ENCODE results near the gene ID4. TPM values are rescaled to one million over a fixed set of nuclear protein-coding genes. Genes with fewer than 3 reads are reported as not detected.

The ID4 gene
- total RNA-seq, 3 donors from 2014 or later (not counting 1 experiment from before 2014, with no cell fraction given): not detected

- no peak overlapping the region for H3K4me3 Mint-ChIP-seq
- TF ChIP-seq CTCF (IDR thresholded peaks at IDR 0.05): no peak
- peaks cover under 1% of the 10 kb centered on the region for H3K36me3 Mint-ChIP-seq
- H3K27ac Mint-ChIP-seq: no peak overlapping the region
- DNase-seq: no peak
- Histone ChIP-seq H3K27me3 (ENCODE audit: control insufficient read depth, insufficient read depth, low read length) (peaks cover 4% of the 10 kb centered on the region), H3K36me3 (ENCODE audit: control insufficient read depth, insufficient read depth, low read length) (no peaks in the 10 kb centered on the region), H3K4me3 (ENCODE audit: low read length) (no peak overlapping the region), H3K4me1 (ENCODE audit: control insufficient read depth, insufficient read depth, low read length) (no peaks in the 10 kb centered on the region), H3K9me3 (ENCODE audit: control insufficient read depth, insufficient read depth, low read length) (no peaks in the 10 kb centered on the region), H3K27ac (ENCODE audit: low read length) (no peak overlapping the region)
- ATAC-seq: no peak
- H3K27me3 Mint-ChIP-seq (ENCODE audit: low read depth in 2 of 2): peaks cover 0 to 6% of the 10 kb centered on the region in 2 donors
- 79% methylated on average over 2 of the region's 2 CpGs for WGBS (ENCODE audit: insufficient coverage)
- no peaks in the 10 kb centered on the region for H3K4me1 Mint-ChIP-seq
- intact Hi-C loops (cut with micrococcal nuclease): no loop called here
- H3K9me3 Mint-ChIP-seq: no peaks in the 10 kb centered on the region
Measured at GRCh38 chr6:19791267-19791666, 45.9 kb upstream of the ID4 start.

GRCh38 chr6:19795211-19795610, 42.0 kb upstream of the ID4 start:
- H3K36me3 ChIP-seq (ENCODE audit: control insufficient read depth, insufficient read depth, low read length): no peaks in the 10 kb centered on the region
- no peaks in the 10 kb centered on the region for H3K9me3 ChIP-seq (ENCODE audit: control insufficient read depth, insufficient read depth, low read length)
- intact Hi-C loops (cut with micrococcal nuclease): no loop called here
- no peak for TF ChIP-seq CTCF (IDR thresholded peaks at IDR 0.05)
- no peak overlapping the region for H3K4me3 ChIP-seq (ENCODE audit: low read length)
- H3K9me3 Mint-ChIP-seq: peaks cover 2 to 3% of the 10 kb centered on the region in 2 donors
- peaks cover 3% of the 10 kb centered on the region for H3K27me3 ChIP-seq (ENCODE audit: control insufficient read depth, insufficient read depth, low read length)
- no peak overlapping the region for H3K4me3 Mint-ChIP-seq
- no peak for ATAC-seq
- H3K27ac Mint-ChIP-seq: no peak overlapping the region
- no peak for DNase-seq
- H3K4me1 ChIP-seq (ENCODE audit: control insufficient read depth, insufficient read depth, low read length): no peaks in the 10 kb centered on the region
- no peaks in the 10 kb centered on the region for H3K4me1 Mint-ChIP-seq
- no peak overlapping the region for H3K27ac ChIP-seq (ENCODE audit: low read length)
- peaks cover 8% of the 10 kb centered on the region for H3K36me3 Mint-ChIP-seq
- H3K27me3 Mint-ChIP-seq (ENCODE audit: low read depth in 2 of 2): peaks cover 0 to 21% of the 10 kb centered on the region in 2 donors

- Histone ChIP-seq H3K4me3 (ENCODE audit: low read length) (no peak overlapping the region), H3K36me3 (ENCODE audit: control insufficient read depth, insufficient read depth, low read length) (no peaks in the 10 kb centered on the region), H3K9me3 (ENCODE audit: control insufficient read depth, insufficient read depth, low read length) (no peaks in the 10 kb centered on the region), H3K4me1 (ENCODE audit: control insufficient read depth, insufficient read depth, low read length) (no peaks in the 10 kb centered on the region), H3K27ac (ENCODE audit: low read length) (no peak overlapping the region), H3K27me3 (ENCODE audit: control insufficient read depth, insufficient read depth, low read length) (peaks cover 3% of the 10 kb centered on the region)
- Mint-ChIP-seq H3K4me1 (no peaks in the 10 kb centered on the region), H3K4me3 (no peak overlapping the region), H3K9me3 (peaks cover 2 to 3% of the 10 kb centered on the region in 2 donors), H3K27me3 (ENCODE audit: low read depth in 2 of 2) (peaks cover 0 to 21% of the 10 kb centered on the region in 2 donors), H3K27ac (no peak overlapping the region), H3K36me3 (peaks cover 8% of the 10 kb centered on the region)
- ATAC-seq: no peak
- DNase-seq: no peak
- intact Hi-C loops (cut with micrococcal nuclease): no loop called here
- no peak for TF ChIP-seq CTCF (IDR thresholded peaks at IDR 0.05)
- WGBS (ENCODE audit: insufficient coverage): 100% methylated on average over 1 of the region's 2 CpGs
Measured at GRCh38 chr6:19796452-19796851, 40.7 kb upstream of the ID4 start.

- no peak for TF ChIP-seq CTCF (IDR thresholded peaks at IDR 0.05)
- peaks cover 3% of the 10 kb centered on the region for H3K27me3 ChIP-seq (ENCODE audit: control insufficient read depth, insufficient read depth, low read length)
- WGBS (ENCODE audit: insufficient coverage): 100% methylated on average over 1 of the region's 1 CpG
- no peak for ATAC-seq
- no peaks in the 10 kb centered on the region for H3K4me1 ChIP-seq (ENCODE audit: control insufficient read depth, insufficient read depth, low read length)
- H3K9me3 ChIP-seq (ENCODE audit: control insufficient read depth, insufficient read depth, low read length): no peaks in the 10 kb centered on the region
- peaks cover 3 to 18% of the 10 kb centered on the region in 2 donors for H3K27me3 Mint-ChIP-seq (ENCODE audit: low read depth in 2 of 2)
- DNase-seq: no peak
- no peak overlapping the region for H3K27ac Mint-ChIP-seq
- H3K9me3 Mint-ChIP-seq: peaks cover 2 to 3% of the 10 kb centered on the region in 2 donors
- intact Hi-C loops (cut with micrococcal nuclease): no loop called here
- H3K4me3 ChIP-seq (ENCODE audit: low read length): no peak overlapping the region
- no peaks in the 10 kb centered on the region for H3K36me3 ChIP-seq (ENCODE audit: control insufficient read depth, insufficient read depth, low read length)
- no peak overlapping the region for H3K4me3 Mint-ChIP-seq
- H3K27ac ChIP-seq (ENCODE audit: low read length): no peak overlapping the region
- no peaks in the 10 kb centered on the region for H3K4me1 Mint-ChIP-seq
- H3K36me3 Mint-ChIP-seq: peaks cover 8% of the 10 kb centered on the region
Measured at GRCh38 chr6:19798362-19798761, 38.8 kb upstream of the ID4 start.

Data from natural killer cell (primary cell).